Stimulated activated naive B cell treated with anti-CD40 and anti-IgM and Interleukin-4, amounts not matched to agents 10 μg/mL and 1 μg/mL and 100 μg/mL, for 72 hours (primary cell): ENCODE measurements around the gene FAM217A.
"Not testable (repeated sequence)": the region's sequence is repeated elsewhere in the genome, so short reads cannot be mapped to it uniquely, and the experiment has no call there.

Experiments
- ATAC-seq, 2 donors: fragments of 150-1000 bp; cut with Tn5 transposase; replicated peaks; 2 replicates each; pipeline ENCODE4 v1.10.0; 2021; ENCODE audit warnings: moderate library complexity in 1 of 2
- DNase-seq: peaks from one replicate; pipeline ENCODE4 v3.0.0; 2021
- H3K27ac Mint-ChIP-seq: one replicate; pipeline ENCODE4 v1.8.0; 2022; ENCODE audit warnings: mild to moderate bottlenecking, mixed read lengths
- H3K27me3 Mint-ChIP-seq, 2 donors: one replicate each; pipeline ENCODE4 v1.8.0; 2022; ENCODE audit warnings: mixed read lengths in 2 of 2
- H3K36me3 Mint-ChIP-seq, 2 donors: one replicate each; pipeline ENCODE4 v1.8.0; 2022; ENCODE audit warnings: mixed read lengths in 2 of 2, mild to moderate bottlenecking in 1 of 2
- H3K4me1 Mint-ChIP-seq, 2 donors: one replicate each; pipeline ENCODE4 v1.8.0; 2022; ENCODE audit warnings: mixed read lengths in 2 of 2, mild to moderate bottlenecking in 1 of 2
- H3K4me3 Mint-ChIP-seq, 2 donors: one replicate each; pipeline ENCODE4 v1.8.0; 2022; ENCODE audit warnings: mild to moderate bottlenecking in 2 of 2, mixed read lengths in 2 of 2, moderate library complexity in 1 of 2
- H3K9me3 Mint-ChIP-seq, 2 donors: one replicate each; pipeline ENCODE4 v1.8.0; 2022; ENCODE audit warnings: mixed read lengths in 2 of 2, mild to moderate bottlenecking in 1 of 2

FAM217A gene, protein sequence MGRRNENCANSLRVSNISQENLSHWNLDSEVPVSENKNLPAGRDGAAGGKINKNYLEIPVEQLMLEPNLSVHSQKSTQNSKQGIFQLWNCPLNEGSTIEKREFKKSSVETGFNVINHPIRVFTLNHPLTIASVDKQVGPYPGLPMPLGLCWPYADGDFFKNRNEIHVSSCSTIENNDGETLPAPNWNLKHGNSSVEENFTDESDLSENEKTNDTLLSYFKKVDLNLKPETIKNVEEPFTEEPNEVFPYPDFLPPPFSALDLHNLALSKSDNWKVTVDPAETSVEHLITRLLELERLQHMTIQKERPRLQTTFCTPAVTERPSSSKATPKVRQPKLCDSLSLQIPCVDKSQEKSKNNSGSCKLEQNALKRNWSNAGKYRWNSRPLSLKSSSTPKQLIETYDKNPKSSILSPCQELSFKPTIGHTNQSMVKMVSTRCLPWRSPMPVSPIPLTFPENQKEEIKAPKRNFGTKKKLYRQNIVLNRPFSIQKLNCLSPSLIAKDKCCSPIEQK

DNA sequence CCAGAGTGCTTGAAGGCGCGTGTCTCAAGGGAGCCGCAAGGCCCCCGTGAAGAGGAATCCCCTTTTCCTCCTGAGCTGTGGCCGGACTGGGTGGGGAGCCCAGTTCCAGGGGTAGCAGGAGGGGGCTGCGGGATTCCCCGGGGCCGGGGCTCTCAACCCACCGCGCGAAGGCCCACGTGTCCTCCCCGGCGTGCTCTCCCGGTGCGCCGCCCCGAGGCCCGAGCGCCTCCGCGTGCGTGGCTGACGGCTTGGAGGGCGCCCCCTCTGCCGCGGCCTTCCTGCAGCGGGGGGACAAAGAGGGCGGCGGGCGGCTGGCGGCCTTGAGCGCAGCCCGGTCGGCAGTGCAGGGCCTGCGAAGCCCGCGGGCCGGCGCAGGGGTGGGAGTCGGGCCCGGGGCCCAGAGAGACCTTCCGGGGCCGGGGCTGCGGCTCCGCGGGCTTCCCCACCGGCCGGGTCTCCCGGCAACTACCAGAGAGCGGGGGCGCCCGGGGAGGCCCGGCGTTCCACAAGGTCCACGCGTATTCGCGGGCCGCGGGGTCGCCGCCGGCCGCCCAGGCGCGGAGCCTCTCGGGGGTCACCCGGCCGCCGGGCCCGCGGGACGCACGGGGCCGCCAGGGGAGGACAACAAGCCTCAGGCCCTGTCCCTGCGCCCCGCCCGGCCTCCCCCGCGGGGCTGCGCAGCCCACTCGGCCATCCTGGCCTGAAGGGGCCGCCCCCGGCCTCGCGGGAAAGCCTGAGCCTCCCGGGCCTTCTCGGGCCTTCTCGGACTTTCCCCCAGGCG, at the start of gene FAM217A:
TSS of gene FAM217A (minus strand) at position 447 of the 781 bp plus-strand sequence. CDS start 1,723 bp downstream, outside the sequence.
- Mint-ChIP-seq H3K9me3 (no peaks in the 10 kb centered on the region), H3K27ac (peak within 1 kb of the TSS; percentile 14), H3K36me3 (no peaks in the 10 kb centered on the region), H3K4me3 (no peak within 1 kb of the TSS), H3K27me3 (peaks cover 13 to 20% of the 10 kb centered on the region in 2 donors), H3K4me1 (no peaks in the 10 kb centered on the region)
- no peak for ATAC-seq
- no peak for DNase-seq

DNA sequence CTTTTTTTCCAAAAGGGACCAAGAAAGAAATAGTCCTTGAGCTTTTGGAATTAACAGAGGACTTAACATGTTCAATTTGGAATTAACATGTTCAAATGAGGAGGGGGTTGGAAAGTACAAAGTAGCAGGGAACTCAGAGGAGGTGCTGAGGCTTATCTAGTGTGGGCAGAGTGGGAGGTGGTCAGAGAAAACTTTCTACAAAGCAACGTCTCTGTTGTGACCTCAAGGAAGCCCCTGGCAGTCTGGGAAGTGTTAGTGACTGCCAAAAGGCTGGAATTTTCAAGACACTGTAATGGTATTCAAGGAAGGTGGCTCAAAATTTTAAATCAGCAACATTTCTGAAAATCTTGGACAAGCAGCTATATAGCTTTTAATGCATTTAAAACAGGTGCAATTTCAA, 49.1 kb upstream of the FAM217A start:
- Mint-ChIP-seq H3K9me3 (no peaks in the 10 kb centered on the region), H3K4me3 (no peak overlapping the region), H3K27ac (no peak overlapping the region), H3K4me1 (peaks cover 9 to 12% of the 10 kb centered on the region in 2 donors), H3K36me3 (peaks cover 40 to 61% of the 10 kb centered on the region in 2 donors), H3K27me3 (no peaks in the 10 kb centered on the region)
- DNase-seq = no peak
- no peak for ATAC-seq

DNA sequence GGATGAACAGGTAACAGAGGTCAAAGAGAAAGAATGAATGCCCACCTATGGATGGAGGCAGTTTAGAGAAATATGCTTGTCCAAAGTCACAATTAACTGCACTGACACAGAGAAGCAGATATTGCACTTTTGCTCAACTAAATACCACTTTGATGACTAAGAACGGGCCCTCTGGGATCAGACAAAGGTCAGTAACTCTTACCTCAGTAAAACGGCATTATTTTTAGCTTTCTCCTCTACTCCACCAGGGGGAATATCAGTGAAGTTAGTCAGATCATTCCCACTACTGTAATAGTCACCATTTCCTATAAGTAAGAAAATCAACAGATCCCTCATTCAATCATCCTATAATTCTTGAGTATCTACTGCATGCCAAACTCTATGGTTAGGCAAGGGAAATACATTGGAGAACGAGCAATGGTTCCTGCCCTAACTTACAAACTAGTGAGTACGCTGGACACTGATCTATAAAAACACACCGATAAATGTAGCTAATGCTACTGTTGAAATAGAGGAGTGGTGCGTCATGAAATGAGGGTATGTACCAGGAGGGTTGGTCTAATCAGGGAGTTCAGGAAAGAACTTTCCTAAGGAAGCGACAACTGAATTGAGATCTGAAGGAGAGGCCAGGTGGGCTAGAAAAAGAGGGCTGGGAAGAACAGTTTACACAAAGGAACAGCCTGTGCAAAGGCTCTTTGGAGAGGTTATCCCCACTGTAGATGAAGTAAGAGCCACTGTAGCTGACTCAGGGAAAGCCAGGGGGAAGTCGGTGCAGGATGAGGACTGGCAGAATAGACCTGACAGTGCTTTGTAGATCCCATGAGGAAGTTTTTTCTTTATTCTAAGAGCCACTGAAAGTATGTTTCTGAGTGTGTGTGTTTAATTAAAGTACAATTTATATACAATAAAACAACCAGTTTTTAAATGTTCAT, 47.3 kb upstream of the FAM217A start:
- Mint-ChIP-seq H3K27me3 (no peaks in the 10 kb centered on the region), H3K36me3 (peaks cover 32 to 53% of the 10 kb centered on the region in 2 donors), H3K4me1 (peaks cover 9 to 12% of the 10 kb centered on the region in 2 donors), H3K9me3 (no peaks in the 10 kb centered on the region), H3K4me3 (peak overlapping the region in 1 of 2 donors; percentile 19), H3K27ac (no peak overlapping the region)
- no peak for DNase-seq
- peak; percentile 57 to 71 for ATAC-seq

DNA sequence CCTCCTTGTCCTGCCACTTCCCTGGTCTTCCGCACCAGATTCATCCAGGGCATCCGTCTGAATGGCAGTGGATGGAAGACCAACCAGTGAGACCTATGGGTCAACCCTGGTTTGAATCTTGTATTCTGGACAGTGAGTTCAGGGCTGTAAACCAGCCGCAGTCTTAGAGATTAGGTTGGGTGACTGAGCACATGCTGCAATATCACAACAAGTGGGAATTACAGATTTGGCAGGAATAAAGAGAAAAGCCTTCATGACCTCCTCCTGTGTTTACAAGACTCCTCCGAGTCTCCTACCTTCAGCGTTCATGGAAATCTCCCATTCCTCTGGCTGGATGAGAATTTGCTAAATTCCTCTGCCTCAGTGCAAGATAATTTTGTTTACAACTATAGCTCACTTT, 46.6 kb upstream of the FAM217A start:
- no peak for ATAC-seq
- no peak for DNase-seq
- Mint-ChIP-seq H3K9me3 (no peaks in the 10 kb centered on the region), H3K27me3 (no peaks in the 10 kb centered on the region), H3K36me3 (peaks cover 35 to 56% of the 10 kb centered on the region in 2 donors), H3K4me1 (peaks cover 9 to 12% of the 10 kb centered on the region in 2 donors), H3K27ac (no peak overlapping the region), H3K4me3 (peak overlapping the region in 1 of 2 donors; percentile 19)

DNA sequence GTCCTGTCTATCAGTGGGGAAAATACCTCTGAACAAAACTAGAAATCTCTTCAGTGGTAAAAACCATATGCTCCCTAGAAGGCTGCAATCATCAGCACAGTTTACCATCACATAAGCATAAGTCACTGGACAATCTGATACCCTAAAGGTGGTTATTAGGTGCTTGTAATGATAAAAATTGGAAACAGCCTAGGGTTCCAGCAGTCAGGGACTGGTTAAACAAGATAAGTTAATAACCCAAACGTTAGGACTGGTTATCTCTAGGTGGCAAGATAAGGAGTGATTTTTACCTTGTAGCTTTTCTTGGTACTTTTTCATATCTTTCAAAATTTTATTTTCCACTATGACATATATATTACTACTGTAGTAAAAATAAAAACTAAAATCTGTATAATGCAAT, 45.4 kb upstream of the FAM217A start:
- no peaks in the 10 kb centered on the region for H3K9me3 Mint-ChIP-seq
- ATAC-seq (no peak), DNase-seq (no peak)
- no peaks in the 10 kb centered on the region for H3K27me3 Mint-ChIP-seq
- H3K4me3 Mint-ChIP-seq = no peak overlapping the region
- peaks cover 9 to 12% of the 10 kb centered on the region in 2 donors for H3K4me1 Mint-ChIP-seq
- H3K36me3 Mint-ChIP-seq = peaks cover 33 to 54% of the 10 kb centered on the region in 2 donors
- no peak overlapping the region for H3K27ac Mint-ChIP-seq

DNA sequence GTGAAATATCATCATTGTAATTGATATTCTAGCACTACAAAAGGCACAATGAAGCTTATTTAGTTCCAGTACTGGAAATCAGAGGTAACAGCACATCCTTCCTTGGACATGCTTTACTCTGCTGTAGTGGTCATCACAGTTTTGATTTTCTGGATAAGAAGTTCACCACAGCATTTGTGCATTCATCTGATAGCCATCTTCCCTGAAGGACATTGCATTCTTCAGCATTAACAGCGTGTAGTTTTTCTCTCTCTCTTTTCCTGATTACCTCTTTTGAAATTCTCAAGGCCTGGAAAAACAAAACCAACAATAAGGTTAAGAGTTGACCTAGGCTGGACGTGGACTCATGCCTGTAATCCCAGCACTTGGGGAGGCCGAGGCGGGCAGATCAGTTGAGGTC, 36.8 kb upstream of the FAM217A start:
- Mint-ChIP-seq H3K36me3 (peaks cover 50 to 54% of the 10 kb centered on the region in 2 donors), H3K4me3 (no peak overlapping the region), H3K9me3 (peaks cover 12 to 17% of the 10 kb centered on the region in 2 donors), H3K27me3 (peaks cover 5 to 14% of the 10 kb centered on the region in 2 donors), H3K27ac (no peak overlapping the region), H3K4me1 (no peaks in the 10 kb centered on the region)
- ATAC-seq (no peak), DNase-seq (no peak)

DNA sequence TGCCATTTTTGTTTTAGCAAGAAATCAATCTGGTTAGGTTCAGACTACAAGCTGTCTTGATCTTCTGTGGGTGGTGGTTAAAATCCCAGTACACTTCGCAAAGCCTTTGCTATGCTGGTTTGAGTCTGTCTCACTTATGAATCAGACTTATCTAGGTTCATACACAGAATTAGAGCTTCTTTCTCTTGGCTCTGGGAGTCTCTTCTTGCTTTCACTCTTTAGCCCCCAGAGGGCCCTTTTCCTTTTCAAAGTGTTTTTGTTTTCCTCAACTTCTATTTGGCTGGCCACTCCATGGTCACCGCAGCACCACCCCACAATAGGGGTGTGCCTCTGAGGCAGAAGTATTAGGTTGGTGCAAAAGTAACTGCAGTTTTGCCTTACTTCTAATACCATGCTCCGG, 35.2 kb upstream of the FAM217A start:
- Mint-ChIP-seq H3K27ac (no peak overlapping the region), H3K4me1 (no peaks in the 10 kb centered on the region), H3K27me3 (peaks cover 7 to 14% of the 10 kb centered on the region in 2 donors), H3K4me3 (no peak overlapping the region), H3K9me3 (peaks cover 12 to 17% of the 10 kb centered on the region in 2 donors), H3K36me3 (peaks cover 46% of the 10 kb centered on the region in 2 donors)
- DNase-seq (no peak), ATAC-seq (no peak)

DNA sequence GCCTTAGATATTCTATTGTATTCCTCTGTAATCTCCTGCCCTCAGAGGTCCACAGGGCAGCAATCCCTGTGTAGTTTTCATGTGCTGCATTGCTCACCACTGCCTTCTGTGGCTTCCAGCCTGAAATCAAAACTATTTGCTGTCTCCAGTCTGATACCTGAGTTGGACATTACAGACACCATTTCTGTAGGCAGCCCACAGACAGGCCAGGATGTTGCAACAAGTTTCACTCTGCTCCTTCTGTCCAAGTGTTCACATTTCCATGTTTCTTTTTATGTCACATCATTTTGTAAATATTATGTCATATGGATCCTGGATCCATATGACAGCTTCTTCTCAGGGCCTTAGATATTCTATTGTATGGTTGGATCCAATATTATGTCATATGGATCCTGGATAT, 34.7 kb upstream of the FAM217A start:
- Mint-ChIP-seq H3K36me3 (peaks cover 44 to 45% of the 10 kb centered on the region in 2 donors), H3K27ac (no peak overlapping the region), H3K27me3 (peaks cover 7 to 14% of the 10 kb centered on the region in 2 donors), H3K9me3 (peaks cover 12 to 17% of the 10 kb centered on the region in 2 donors), H3K4me3 (no peak overlapping the region), H3K4me1 (no peaks in the 10 kb centered on the region)
- DNase-seq (no peak), ATAC-seq (no peak)

DNA sequence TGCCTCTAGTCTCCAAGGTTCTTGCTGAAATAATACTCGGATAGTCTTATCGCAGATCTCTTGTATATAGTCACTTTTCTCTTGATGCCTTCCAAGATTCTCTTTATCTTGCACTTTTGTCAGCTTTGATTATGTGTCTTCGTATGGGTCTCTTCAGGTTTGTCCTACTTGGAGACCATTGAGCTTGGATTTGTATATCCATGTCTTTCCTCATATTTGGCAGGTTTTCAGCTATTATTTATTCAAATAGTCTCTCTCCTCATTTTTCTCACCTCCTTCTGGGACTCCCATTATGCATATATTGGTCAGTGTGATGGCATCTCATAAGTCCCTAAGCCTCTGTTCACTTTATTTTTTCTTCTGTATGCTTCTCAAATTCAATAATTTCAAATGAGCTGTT, 33.4 kb upstream of the FAM217A start:
- no peak for DNase-seq
- Mint-ChIP-seq H3K4me1 (no peaks in the 10 kb centered on the region), H3K9me3 (peaks cover 12 to 17% of the 10 kb centered on the region in 2 donors), H3K4me3 (no peak overlapping the region), H3K27me3 (peaks cover 7 to 14% of the 10 kb centered on the region in 2 donors), H3K27ac (no peak overlapping the region), H3K36me3 (peaks cover 35 to 36% of the 10 kb centered on the region in 2 donors)
- ATAC-seq = no peak

DNA sequence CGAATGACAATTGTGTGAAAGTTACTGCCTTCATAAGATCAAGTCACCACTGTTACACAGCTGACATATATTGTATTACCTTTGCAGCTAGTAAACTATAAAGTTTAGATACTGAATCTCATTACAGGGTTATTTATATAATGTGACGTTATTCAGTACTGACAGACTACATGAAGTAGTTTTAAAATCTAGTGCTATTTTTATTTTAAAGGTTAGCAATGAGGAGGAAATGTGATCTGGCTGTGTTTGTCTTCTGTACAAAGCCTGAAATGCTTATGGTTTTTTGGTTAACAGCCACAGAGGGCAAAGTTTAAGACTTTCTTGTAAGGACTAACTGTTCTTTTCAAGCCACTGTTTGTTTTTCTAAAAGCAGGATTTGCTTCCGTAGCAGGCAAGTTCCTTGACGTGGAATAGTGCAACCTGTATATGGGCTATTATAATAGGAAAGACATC, 30.5 kb upstream of the FAM217A start:
- ATAC-seq, DNase-seq, H3K27ac Mint-ChIP-seq, H3K4me1 Mint-ChIP-seq, H3K4me3 Mint-ChIP-seq: not testable (repeated sequence)
- Mint-ChIP-seq H3K9me3 (peaks cover 12 to 14% of the 10 kb centered on the region in 2 donors), H3K27me3 (peaks cover 7 to 14% of the 10 kb centered on the region in 2 donors), H3K36me3 (peaks cover 10 to 15% of the 10 kb centered on the region in 2 donors)

DNA sequence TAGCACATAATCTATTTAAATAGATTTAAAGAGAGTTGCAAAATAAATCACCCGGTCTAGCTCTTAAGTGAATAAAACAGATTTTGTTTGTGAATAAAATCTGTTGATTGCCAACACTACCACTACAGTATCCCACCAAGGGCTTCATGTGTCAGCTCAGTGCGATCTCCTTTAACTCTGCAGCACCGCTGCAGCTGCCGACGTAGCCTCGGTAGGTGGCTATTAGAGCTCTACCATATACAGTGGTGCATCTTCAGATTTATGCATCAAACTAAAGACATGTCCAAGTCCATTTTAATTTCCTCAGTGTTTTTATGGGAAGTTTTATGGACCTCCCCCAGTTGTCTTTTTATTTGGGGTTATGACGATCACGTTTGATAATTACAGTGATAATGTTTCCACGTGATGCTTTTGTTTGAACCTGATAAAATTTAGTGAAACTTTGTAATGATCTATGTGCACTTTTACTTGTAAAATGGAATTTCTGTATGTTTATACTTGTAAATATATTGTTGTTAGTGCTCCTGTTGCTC, 29.7 kb upstream of the FAM217A start:
- no peaks in the 10 kb centered on the region for H3K4me1 Mint-ChIP-seq
- no peak for ATAC-seq
- peaks cover 8 to 11% of the 10 kb centered on the region in 2 donors for H3K9me3 Mint-ChIP-seq
- H3K4me3 Mint-ChIP-seq = no peak overlapping the region
- no peak for DNase-seq
- H3K27ac Mint-ChIP-seq = no peak overlapping the region
- H3K27me3 Mint-ChIP-seq = peaks cover 5 to 12% of the 10 kb centered on the region in 2 donors
- peaks cover 6 to 8% of the 10 kb centered on the region in 2 donors for H3K36me3 Mint-ChIP-seq

DNA sequence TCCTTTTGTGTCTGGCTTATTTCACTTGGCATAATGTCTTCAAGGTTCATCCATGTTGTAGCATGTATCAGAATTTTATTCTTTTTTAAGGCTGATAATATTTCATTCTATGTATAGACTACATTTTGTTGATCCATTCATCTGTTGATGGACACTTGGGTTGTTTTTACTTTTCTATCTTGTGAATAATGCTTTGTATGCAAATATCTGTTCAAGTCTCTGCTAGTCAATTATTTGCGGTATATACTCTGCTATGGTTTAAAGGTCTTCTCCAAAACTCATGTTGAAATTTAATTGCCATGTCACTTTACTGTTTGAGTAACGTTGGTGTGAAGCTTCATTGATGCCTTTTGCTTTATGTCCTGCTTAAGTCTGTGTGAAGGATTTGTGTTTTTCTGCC, 28.9 kb upstream of the FAM217A start:
- Mint-ChIP-seq H3K36me3 (peaks cover 3 to 4% of the 10 kb centered on the region in 2 donors), H3K9me3 (peaks cover 6 to 7% of the 10 kb centered on the region in 2 donors), H3K4me1 (no peaks in the 10 kb centered on the region), H3K4me3 (no peak overlapping the region), H3K27ac (no peak overlapping the region), H3K27me3 (peaks cover 3 to 7% of the 10 kb centered on the region in 2 donors)
- ATAC-seq = no peak
- DNase-seq = no peak

DNA sequence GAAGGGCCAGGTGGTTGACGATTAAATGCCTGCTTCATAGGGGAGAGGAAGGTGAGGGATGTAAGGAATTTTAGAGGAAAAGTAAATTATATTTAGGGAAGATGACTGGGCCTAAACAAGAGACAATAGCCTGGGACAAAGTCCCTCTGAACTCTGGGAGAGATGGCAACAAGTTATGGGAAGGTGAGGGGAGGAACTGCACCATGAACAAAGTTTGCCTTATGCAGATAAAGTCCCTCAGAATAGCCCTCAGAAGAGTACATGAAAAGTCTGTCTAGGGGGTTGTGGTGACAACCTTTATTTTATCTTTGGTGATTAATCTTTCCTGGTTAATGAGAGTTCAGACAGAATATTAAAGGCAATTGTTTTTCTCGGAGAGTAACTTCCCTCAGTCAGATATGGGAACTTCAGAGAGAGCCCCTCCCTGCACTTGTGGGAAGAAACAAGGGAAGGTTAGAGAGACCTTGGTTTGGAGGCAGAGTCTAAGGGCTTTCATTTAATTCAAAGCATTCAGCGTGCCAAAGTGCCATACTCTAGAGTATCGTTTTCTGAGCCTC, 27.1 kb upstream of the FAM217A start:
- Mint-ChIP-seq H3K9me3 (no peaks in the 10 kb centered on the region), H3K4me1 (no peaks in the 10 kb centered on the region), H3K4me3 (no peak overlapping the region), H3K27me3 (peaks cover 0 to 3% of the 10 kb centered on the region in 2 donors), H3K27ac (no peak overlapping the region), H3K36me3 (no peaks in the 10 kb centered on the region)
- DNase-seq = no peak
- ATAC-seq = no peak
